Fibroblast of lung (primary cell): ENCODE measurements around the gene INTS1.

Source experiments
- EZH2 ChIP-seq: IDR thresholded peaks from 2 replicates; pipeline ENCODE4 v1.5.1; 2012; ENCODE audit warnings: low read length, control low read depth, mild to moderate bottlenecking; ENCODE audit errors: missing control alignments
- TF ChIP-seq, protein P1 (sequence below), 2 donors: IDR thresholded peaks in 1 of 2; conservative IDR thresholded peaks in 1 of 2; 1 replicate in 1 of 2; 2 replicates in 1 of 2; pipeline ENCODE4 v1.5.1; 2011 to 2012; ENCODE audit warnings: low read length in 2 of 2, control low read depth in 1 of 2, inconsistent platforms in 1 of 2, low read depth in 1 of 2, mild to moderate bottlenecking in 1 of 2

- TF ChIP-seq, protein P1, sequence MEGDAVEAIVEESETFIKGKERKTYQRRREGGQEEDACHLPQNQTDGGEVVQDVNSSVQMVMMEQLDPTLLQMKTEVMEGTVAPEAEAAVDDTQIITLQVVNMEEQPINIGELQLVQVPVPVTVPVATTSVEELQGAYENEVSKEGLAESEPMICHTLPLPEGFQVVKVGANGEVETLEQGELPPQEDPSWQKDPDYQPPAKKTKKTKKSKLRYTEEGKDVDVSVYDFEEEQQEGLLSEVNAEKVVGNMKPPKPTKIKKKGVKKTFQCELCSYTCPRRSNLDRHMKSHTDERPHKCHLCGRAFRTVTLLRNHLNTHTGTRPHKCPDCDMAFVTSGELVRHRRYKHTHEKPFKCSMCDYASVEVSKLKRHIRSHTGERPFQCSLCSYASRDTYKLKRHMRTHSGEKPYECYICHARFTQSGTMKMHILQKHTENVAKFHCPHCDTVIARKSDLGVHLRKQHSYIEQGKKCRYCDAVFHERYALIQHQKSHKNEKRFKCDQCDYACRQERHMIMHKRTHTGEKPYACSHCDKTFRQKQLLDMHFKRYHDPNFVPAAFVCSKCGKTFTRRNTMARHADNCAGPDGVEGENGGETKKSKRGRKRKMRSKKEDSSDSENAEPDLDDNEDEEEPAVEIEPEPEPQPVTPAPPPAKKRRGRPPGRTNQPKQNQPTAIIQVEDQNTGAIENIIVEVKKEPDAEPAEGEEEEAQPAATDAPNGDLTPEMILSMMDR (conservative IDR thresholded peaks at IDR 0.05 in 1 of 2, IDR thresholded peaks at IDR 0.05 in 1 of 2; ENCODE audit: low read depth in 1 of 2, low read length in 2 of 2): no peak
- TF ChIP-seq EZH2: no peak
These were observed 59.3 kb downstream of the INTS1 start for GRCh38 chr7:1444925-1445322.
